ENCODE data around the gene ZNF644. TPM values are rescaled to one million over a fixed set of nuclear protein-coding genes. Genes with fewer than 3 reads are reported as not detected.

Gene ZNF644
- total RNA-seq, 1 donor from 2014 or later: 68.8 TPM

DNA sequence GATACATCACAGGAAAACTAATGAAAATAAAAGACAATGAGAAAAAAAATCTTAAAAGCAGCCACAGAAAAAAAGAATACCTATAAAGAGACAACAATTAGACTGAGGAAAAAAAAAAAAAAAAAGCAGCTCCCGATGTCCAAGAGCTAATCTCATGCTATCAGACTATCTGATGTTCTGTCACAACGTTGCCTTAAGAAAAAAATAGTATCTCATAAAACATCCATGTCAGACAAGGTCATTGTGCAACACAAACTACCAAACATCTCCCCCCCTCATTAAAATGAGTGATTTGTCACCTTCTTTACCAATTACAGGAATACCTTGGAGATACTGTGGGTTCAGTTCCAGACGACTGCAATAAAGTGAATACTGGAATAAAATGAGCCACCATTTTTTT, 68.9 kb downstream of the ZNF644 start:
- H3K4me3 Mint-ChIP-seq: no peak overlapping the region

GRCh38 chr1:90951009-90951408, 70.8 kb downstream of the ZNF644 start:
- Mint-ChIP-seq H3K27ac (ENCODE audit: unreplicated experiment) (no peak overlapping the region), H3K36me3 (ENCODE audit: low read depth) (peaks cover 25% of the 10 kb centered on the region), H3K4me1 (peaks cover 11% of the 10 kb centered on the region), H3K9me3 (peaks cover 12% of the 10 kb centered on the region), H3K4me3 (no peak overlapping the region), H3K27me3 (ENCODE audit: low read depth) (no peaks in the 10 kb centered on the region)
- no peak for DNase-seq (ENCODE audit: low read depth, low spot score)
- no peak for TF ChIP-seq CTCF (conservative IDR thresholded peaks at IDR 0.05)

More for the DNA sequence above, 68.9 kb downstream of the ZNF644 start:
- no peak for DNase-seq (ENCODE audit: low read depth, low spot score)
- Mint-ChIP-seq H3K4me1 (peaks cover 11% of the 10 kb centered on the region), H3K9me3 (peaks cover 20% of the 10 kb centered on the region), H3K36me3 (ENCODE audit: low read depth) (peaks cover 39% of the 10 kb centered on the region), H3K27me3 (ENCODE audit: low read depth) (no peaks in the 10 kb centered on the region), H3K27ac (ENCODE audit: unreplicated experiment) (no peak overlapping the region)
- no peak for TF ChIP-seq CTCF (conservative IDR thresholded peaks at IDR 0.05)

GRCh38 chr1:90948301-90948700, 73.5 kb downstream of the ZNF644 start:
- Mint-ChIP-seq H3K4me3 (no peak overlapping the region), H3K27me3 (ENCODE audit: low read depth) (no peaks in the 10 kb centered on the region), H3K4me1 (peaks cover 8% of the 10 kb centered on the region), H3K9me3 (peaks cover 3% of the 10 kb centered on the region), H3K27ac (ENCODE audit: unreplicated experiment) (no peak overlapping the region), H3K36me3 (ENCODE audit: low read depth) (peaks cover 9% of the 10 kb centered on the region)
- no peak for TF ChIP-seq CTCF (conservative IDR thresholded peaks at IDR 0.05)
- no peak for DNase-seq (ENCODE audit: low read depth, low spot score)

DNA sequence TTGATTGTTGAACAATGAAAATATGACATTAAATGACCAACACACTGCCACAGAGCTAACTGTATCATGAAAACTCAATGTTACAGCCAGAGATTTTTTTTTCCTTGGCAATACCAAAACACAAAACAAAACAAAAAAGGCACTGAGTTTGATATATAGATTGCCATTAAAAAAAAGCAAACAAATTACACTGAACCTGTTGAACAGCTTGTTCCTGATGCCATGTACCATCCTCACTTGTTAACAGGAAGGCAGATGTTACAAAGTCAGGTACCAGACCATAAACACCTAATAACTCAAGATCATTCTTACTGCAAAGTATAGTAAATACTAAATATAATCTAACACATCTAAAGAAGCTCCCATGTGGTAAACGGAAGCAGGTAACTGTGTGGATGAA, 75.2 kb downstream of the ZNF644 start:
- H3K9me3 Mint-ChIP-seq: no peaks in the 10 kb centered on the region
- no peak for TF ChIP-seq CTCF (conservative IDR thresholded peaks at IDR 0.05)
- DNase-seq (ENCODE audit: low read depth, low spot score): no peak
- H3K27ac Mint-ChIP-seq (ENCODE audit: unreplicated experiment): no peak overlapping the region
- no peaks in the 10 kb centered on the region for H3K27me3 Mint-ChIP-seq (ENCODE audit: low read depth)
- H3K36me3 Mint-ChIP-seq (ENCODE audit: low read depth): peaks cover 4% of the 10 kb centered on the region
- H3K4me3 Mint-ChIP-seq: no peak overlapping the region
- H3K4me1 Mint-ChIP-seq: peaks cover 3% of the 10 kb centered on the region

- no peak for DNase-seq (ENCODE audit: low read depth, low spot score)
- H3K27me3 Mint-ChIP-seq (ENCODE audit: low read depth): no peaks in the 10 kb centered on the region
- H3K4me1 Mint-ChIP-seq: no peaks in the 10 kb centered on the region
- no peaks in the 10 kb centered on the region for H3K9me3 Mint-ChIP-seq
- H3K27ac Mint-ChIP-seq (ENCODE audit: unreplicated experiment): no peak overlapping the region
- peaks cover 8% of the 10 kb centered on the region for H3K36me3 Mint-ChIP-seq (ENCODE audit: low read depth)
- no peak for TF ChIP-seq CTCF (conservative IDR thresholded peaks at IDR 0.05)
- no peak overlapping the region for H3K4me3 Mint-ChIP-seq
Measured at GRCh38 chr1:90945287-90945686, 76.5 kb downstream of the ZNF644 start.

DNA sequence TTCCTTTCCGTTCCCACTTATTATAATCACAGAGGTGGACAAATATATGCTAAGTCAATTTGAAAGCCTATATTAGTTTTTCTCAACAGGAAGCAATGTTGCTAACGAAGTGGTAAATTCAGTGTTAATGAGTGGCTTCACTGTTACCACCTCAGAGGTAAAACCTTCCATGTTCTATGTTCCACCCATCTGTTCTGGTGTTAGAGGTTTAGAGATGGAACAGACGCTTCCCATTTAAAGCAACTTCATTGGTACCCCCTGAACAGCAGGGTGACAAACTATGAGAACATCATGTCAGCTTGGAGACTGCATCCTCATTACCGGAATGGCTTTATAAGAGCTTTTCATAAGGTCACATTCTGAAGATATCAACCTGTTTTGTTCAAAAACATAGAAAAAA, 77.9 kb downstream of the ZNF644 start:
- Mint-ChIP-seq H3K4me1 (no peaks in the 10 kb centered on the region), H3K27me3 (ENCODE audit: low read depth) (no peaks in the 10 kb centered on the region), H3K36me3 (ENCODE audit: low read depth) (peaks cover 20% of the 10 kb centered on the region), H3K4me3 (no peak overlapping the region), H3K9me3 (no peaks in the 10 kb centered on the region), H3K27ac (ENCODE audit: unreplicated experiment) (no peak overlapping the region)
- no peak for DNase-seq (ENCODE audit: low read depth, low spot score)
- no peak for TF ChIP-seq CTCF (conservative IDR thresholded peaks at IDR 0.05)
